ENCODE data around the gene TRIL. TPM values are rescaled to one million over a fixed set of nuclear protein-coding genes. Genes with fewer than 3 reads are reported as not detected.

The TRIL gene
- total and polyA plus RNA-seq, 9 of the 15 experiments (the other 6 are each of a cell fraction or from before 2014, with no cell fraction given), result not detected

GRCh38 chr7:28973591-28973990 lies 15.5 kb upstream of the TRIL start:
- ChIA-PET POLR2A (no interaction called here), CTCF (ENCODE audit: low intra/inter-chr PET ratio) (no interaction called here)
- ATAC-seq (no peak), FAIRE-seq (no peak), DNase-seq (ENCODE audit: extremely low read depth in 1 of 4, low spot score in 3 of 4) (no peak)
- in situ Hi-C loops (cut with MboI) (no loop called here), intact Hi-C loops (cut with micrococcal nuclease) (no loop called here)
- Histone ChIP-seq H2AFZ (ENCODE audit: low read depth, low read length) (no peak overlapping the region), H3K9me3 (replicated peaks; ENCODE audit: control insufficient read depth, insufficient read depth, low read depth, low read length) (no peaks in the 10 kb centered on the region), H3K79me2 (ENCODE audit: control insufficient read depth, insufficient read depth, low read length) (no peaks in the 10 kb centered on the region), H3K9me1 (ENCODE audit: control insufficient read depth, insufficient read depth, low read length) (no peaks in the 10 kb centered on the region), H3K27me3 (ENCODE audit: control insufficient read depth in 2 of 2, insufficient read depth in 2 of 2, low read length in 2 of 2) (no peaks in the 10 kb centered on the region), H3K4me1 (replicated peaks in 1 of 2; ENCODE audit: control insufficient read depth in 2 of 2, insufficient read depth in 2 of 2, low read length in 2 of 2) (no peaks in the 10 kb centered on the region), H3K4me2 (ENCODE audit: insufficient read depth, low read length) (no peak overlapping the region), H3K4me3 (no peak overlapping the region), H3K9ac (ENCODE audit: insufficient read depth in 1 of 2, low read depth in 2 of 2, low read length in 2 of 2) (no peak overlapping the region), H3K27ac (ENCODE audit: extremely low read depth, low read depth, low read length) (no peak overlapping the region), H3K36me3 (ENCODE audit: control insufficient read depth, insufficient read depth, low read length) (no peaks in the 10 kb centered on the region), H4K20me1 (replicated peaks; ENCODE audit: control insufficient read depth, insufficient read depth, low read length) (no peaks in the 10 kb centered on the region)
- TF ChIP-seq EHMT2 (IDR thresholded peaks at IDR 0.05) (no peak), SETDB1 (IDR thresholded peaks at IDR 0.05; ENCODE audit: low read length) (no peak), TFAP4 (CRISPR knock-in tag; IDR thresholded peaks at IDR 0.05; ENCODE audit: borderline replicate concordance) (no peak), ETV1 (tag; conservative IDR thresholded peaks at IDR 0.05; ENCODE audit: low read depth) (no peak), FOXJ2 (tag; IDR thresholded peaks at IDR 0.05) (no peak), ZNF785 (CRISPR knock-in tag; IDR thresholded peaks at IDR 0.05) (no peak), ZNF583 (CRISPR knock-in tag; IDR thresholded peaks at IDR 0.05) (no peak), NFATC3 (IDR thresholded peaks at IDR 0.05) (no peak), CHD7 (IDR thresholded peaks at IDR 0.05; ENCODE audit: low read depth, low read length) (no peak), ZBED1 (IDR thresholded peaks at IDR 0.05) (no peak)
- WGBS (ENCODE audit: insufficient coverage, low coverage, missing lambda C conversion rate), result 0% methylated on average over 3 of the region's 3 CpGs
- no TSS peak for BruUV-seq (replicated peaks)

All from K562 (cell line).